NT2/D1 (cell line): ENCODE results near the gene ABHD5.

Source experiments
- DNase-seq: peaks from one replicate; pipeline ENCODE4 v3.0.0-alpha.2; 2011; ENCODE audit warnings: low read depth, low spot score
- H3K27me3 ChIP-seq: 2 replicates; pipeline ENCODE4 v1.6.0; 2011; ENCODE audit warnings: mild to moderate bottlenecking; ENCODE audit not compliant: insufficient read length, insufficient read depth
- H3K36me3 ChIP-seq: 2 replicates; pipeline ENCODE4 v1.6.1; 2011; ENCODE audit warnings: mild to moderate bottlenecking, low read length, mixed read lengths; ENCODE audit not compliant: insufficient read depth, insufficient read length
- H3K4me1 ChIP-seq: 2 replicates; pipeline ENCODE4 v1.5.1; 2011; ENCODE audit not compliant: insufficient read depth, insufficient read length
- H3K4me3 ChIP-seq: 2 replicates; pipeline ENCODE4 v1.5.1; 2011; ENCODE audit warnings: low read depth; ENCODE audit not compliant: insufficient read length
- H3K9ac ChIP-seq: 2 replicates; pipeline ENCODE4 v1.6.0; 2011; ENCODE audit warnings: low read depth; ENCODE audit not compliant: insufficient read length
- H3K9me3 ChIP-seq: 2 replicates; pipeline ENCODE4 v1.5.1; 2011; ENCODE audit warnings: mild to moderate bottlenecking, low read length; ENCODE audit not compliant: insufficient read depth
- SUZ12 ChIP-seq: IDR thresholded peaks from 2 replicates; pipeline ENCODE4 v1.6.1; 2011; ENCODE audit not compliant: insufficient read length, insufficient read depth; ENCODE audit errors: extremely low read depth
- YY1 ChIP-seq: IDR thresholded peaks from 2 replicates; pipeline ENCODE4 v1.6.1; 2011; ENCODE audit not compliant: insufficient read length, insufficient read depth
- ZNF274 ChIP-seq: IDR thresholded peaks from 2 replicates; pipeline ENCODE4 v1.6.1; 2011; ENCODE audit warnings: mild to moderate bottlenecking, low read depth, low read length

The ABHD5 gene

DNA sequence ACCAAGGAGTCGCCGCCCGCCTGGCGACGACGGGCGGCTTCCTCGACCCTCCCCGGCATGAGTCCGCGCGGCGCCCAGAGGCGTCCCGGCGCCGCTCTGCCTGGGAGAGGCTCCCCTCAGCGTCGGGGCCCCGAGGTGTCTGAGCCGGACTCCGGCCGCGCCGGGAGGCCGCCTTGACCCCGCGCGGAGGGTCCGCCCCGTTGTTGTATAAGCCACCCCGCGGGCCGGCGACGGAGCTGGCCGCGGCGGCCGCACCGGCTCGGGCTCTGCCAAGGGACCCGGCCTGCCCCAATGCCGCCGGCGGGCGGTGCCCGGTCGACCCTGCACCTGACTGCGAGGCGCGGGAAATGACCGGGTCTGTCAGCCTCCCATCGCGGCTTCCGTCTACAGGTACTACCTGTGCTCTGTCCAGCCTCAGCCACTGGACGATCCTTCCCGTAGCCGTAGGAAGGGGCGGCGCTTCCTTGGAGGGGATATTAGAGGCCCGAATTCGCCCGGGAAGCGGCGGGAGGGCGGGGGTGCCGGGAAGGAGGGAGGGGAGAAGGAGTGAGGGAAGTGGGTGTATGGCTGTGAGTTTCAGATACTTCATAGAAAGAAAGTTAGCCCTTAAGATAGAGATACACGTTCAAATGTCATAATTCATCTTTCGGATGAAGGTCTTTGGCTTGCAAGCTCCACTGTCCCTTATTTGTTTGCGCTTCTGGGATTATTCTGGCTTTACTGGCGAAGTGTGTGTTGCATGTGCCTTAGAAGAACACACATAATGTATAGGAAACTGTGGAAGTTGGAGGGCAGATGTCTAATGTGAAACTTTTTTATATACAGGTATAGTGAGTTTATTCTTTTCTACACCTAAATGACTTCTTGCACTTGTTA, 620 bp downstream of the ABHD5 start:
- H3K9ac ChIP-seq = peak overlapping the region; percentile 87
- no peak for DNase-seq
- peaks cover 11% of the 10 kb centered on the region for H3K27me3 ChIP-seq
- peak overlapping the region; percentile 81 for H3K4me3 ChIP-seq
- TF ChIP-seq YY1 (no peak), SUZ12 (no peak), ZNF274 (no peak)
- no peaks in the 10 kb centered on the region for H3K9me3 ChIP-seq
- H3K4me1 ChIP-seq = no peaks in the 10 kb centered on the region
- H3K36me3 ChIP-seq = no peaks in the 10 kb centered on the region

- TF ChIP-seq YY1 (no peak), ZNF274 (no peak), SUZ12 (no peak)
- H3K9ac ChIP-seq = no peak overlapping the region
- H3K4me1 ChIP-seq = no peaks in the 10 kb centered on the region
Observed at GRCh38 chr3:43692085-43692855, 1.5 kb downstream of the ABHD5 start.

GRCh38 chr3:43692971-43693370, 2.2 kb downstream of the ABHD5 start:
- Histone ChIP-seq H3K9ac (no peak overlapping the region), H3K27me3 (peaks cover 11% of the 10 kb centered on the region), H3K4me1 (no peaks in the 10 kb centered on the region), H3K9me3 (no peaks in the 10 kb centered on the region), H3K4me3 (no peak overlapping the region), H3K36me3 (no peaks in the 10 kb centered on the region)
- no peak for TF ChIP-seq ZNF274
- no peak for TF ChIP-seq YY1
- no peak for TF ChIP-seq SUZ12
- no peak for DNase-seq

More at GRCh38 chr3:43692085-43692855, 1.5 kb downstream of the ABHD5 start:
- no peaks in the 10 kb centered on the region for H3K9me3 ChIP-seq
- H3K36me3 ChIP-seq = no peaks in the 10 kb centered on the region
- no peak overlapping the region for H3K4me3 ChIP-seq
- peaks cover 11% of the 10 kb centered on the region for H3K27me3 ChIP-seq
- DNase-seq = no peak

- Histone ChIP-seq H3K4me1 (no peaks in the 10 kb centered on the region), H3K36me3 (no peaks in the 10 kb centered on the region), H3K9ac (no peak overlapping the region), H3K4me3 (no peak overlapping the region), H3K27me3 (peaks cover 11% of the 10 kb centered on the region), H3K9me3 (no peaks in the 10 kb centered on the region)
- TF ChIP-seq YY1 (no peak), SUZ12 (no peak), ZNF274 (no peak)
- DNase-seq = no peak
Observed at GRCh38 chr3:43693594-43693993, 2.9 kb downstream of the ABHD5 start.

- TF ChIP-seq YY1 = no peak
- no peak for TF ChIP-seq SUZ12
- TF ChIP-seq ZNF274 = no peak
- Histone ChIP-seq H3K4me1 (no peaks in the 10 kb centered on the region), H3K9me3 (no peaks in the 10 kb centered on the region), H3K36me3 (no peaks in the 10 kb centered on the region), H3K4me3 (no peak overlapping the region), H3K9ac (no peak overlapping the region), H3K27me3 (no peaks in the 10 kb centered on the region)
- DNase-seq = no peak
Observed at GRCh38 chr3:43695443-43695842, 4.7 kb downstream of the ABHD5 start.

GRCh38 chr3:43695863-43696262, 5.1 kb downstream of the ABHD5 start:
- TF ChIP-seq YY1 = no peak
- no peak for TF ChIP-seq SUZ12
- TF ChIP-seq ZNF274 = no peak
- no peaks in the 10 kb centered on the region for H3K4me1 ChIP-seq

GRCh38 chr3:43696441-43696840, 5.7 kb downstream of the ABHD5 start:
- Histone ChIP-seq H3K36me3 (no peaks in the 10 kb centered on the region), H3K27me3 (no peaks in the 10 kb centered on the region), H3K9ac (no peak overlapping the region), H3K9me3 (no peaks in the 10 kb centered on the region), H3K4me3 (no peak overlapping the region), H3K4me1 (no peaks in the 10 kb centered on the region)
- DNase-seq = no peak
- no peak for TF ChIP-seq ZNF274
- TF ChIP-seq YY1 = no peak
- TF ChIP-seq SUZ12 = no peak

More at GRCh38 chr3:43695863-43696262, 5.1 kb downstream of the ABHD5 start:
- no peak for DNase-seq
- H3K9ac ChIP-seq = no peak overlapping the region
- no peaks in the 10 kb centered on the region for H3K36me3 ChIP-seq
- no peaks in the 10 kb centered on the region for H3K27me3 ChIP-seq
- H3K9me3 ChIP-seq = no peaks in the 10 kb centered on the region
- no peak overlapping the region for H3K4me3 ChIP-seq
